GM18511 (cell line): ENCODE data around the gene ERLIN1.

Experiments used
- ATAC-seq: cut with Tn5 transposase; IDR thresholded peaks from one replicate; pipeline ENCODE4 v1.9.1; 2021; ENCODE audit warnings: mild to moderate bottlenecking, moderate library complexity; ENCODE audit not compliant: unreplicated experiment

The ERLIN1 gene

DNA sequence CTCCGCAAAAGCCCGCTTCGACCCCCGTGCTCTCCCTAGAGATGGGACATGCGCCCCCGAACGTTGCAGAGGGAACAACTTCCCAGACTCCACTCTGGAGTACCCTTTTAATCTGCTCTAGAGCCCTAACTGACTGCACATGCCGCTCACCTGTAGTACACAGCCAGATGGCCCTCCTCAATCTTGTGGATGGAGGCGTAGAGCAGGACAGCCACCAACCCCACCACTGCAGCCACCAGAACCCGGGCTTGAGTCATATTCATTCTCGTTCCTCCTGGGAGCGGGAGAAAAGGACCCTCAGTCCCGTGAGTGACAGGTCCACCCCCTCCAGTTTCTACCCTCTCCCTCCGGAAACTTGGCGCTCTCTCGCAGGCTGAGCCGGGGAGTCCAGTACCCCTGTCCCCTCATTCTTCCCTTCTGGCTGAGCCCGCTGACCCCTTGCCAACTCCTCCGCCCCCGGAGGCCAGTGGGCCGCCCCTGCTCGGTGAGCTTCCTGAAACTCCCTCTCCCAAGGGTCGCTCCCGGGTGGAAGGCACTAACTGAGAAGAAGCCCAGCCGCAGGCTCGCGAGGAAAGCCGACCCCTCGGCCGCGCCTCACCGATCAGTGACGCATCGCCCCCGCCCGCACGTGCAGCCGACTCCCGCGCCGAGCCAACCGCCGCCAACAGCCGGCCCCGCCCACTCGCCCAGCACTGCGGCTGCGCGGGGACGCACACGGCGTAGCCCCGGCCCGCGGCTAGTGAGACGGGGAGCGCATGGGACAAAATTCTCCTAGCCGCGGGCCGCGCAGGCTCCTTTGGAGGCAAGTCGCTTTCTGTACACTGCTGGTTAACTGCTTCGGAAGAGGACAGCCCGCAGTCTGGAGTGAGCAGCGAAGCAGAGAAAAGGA lies at the start of gene ERLIN1:
ERLIN1 (minus strand) TSS at position 666 of the 889 bp plus-strand sequence; CDS start at position 263, 403 bp downstream.
- ATAC-seq = peak; percentile 89

DNA sequence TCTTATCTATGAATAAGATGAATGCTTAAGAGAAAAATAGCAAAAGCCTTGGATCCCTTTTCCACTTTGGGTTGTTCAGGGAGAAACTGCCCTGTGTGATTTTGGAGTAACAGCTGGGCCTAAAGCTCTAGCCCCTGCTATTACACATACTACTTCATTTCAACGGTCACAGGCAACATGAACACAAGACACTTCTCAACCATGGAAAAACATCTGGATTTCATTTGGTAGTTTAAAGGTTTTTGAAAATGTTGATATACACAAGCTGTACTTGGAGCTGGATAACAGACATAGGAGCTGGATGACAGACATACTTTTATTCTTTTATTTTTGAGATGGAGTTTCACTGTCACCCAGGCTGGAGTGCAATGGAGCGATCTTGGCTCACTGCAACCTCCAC lies 46.3 kb upstream of the ERLIN1 start:
- no peak for ATAC-seq

DNA sequence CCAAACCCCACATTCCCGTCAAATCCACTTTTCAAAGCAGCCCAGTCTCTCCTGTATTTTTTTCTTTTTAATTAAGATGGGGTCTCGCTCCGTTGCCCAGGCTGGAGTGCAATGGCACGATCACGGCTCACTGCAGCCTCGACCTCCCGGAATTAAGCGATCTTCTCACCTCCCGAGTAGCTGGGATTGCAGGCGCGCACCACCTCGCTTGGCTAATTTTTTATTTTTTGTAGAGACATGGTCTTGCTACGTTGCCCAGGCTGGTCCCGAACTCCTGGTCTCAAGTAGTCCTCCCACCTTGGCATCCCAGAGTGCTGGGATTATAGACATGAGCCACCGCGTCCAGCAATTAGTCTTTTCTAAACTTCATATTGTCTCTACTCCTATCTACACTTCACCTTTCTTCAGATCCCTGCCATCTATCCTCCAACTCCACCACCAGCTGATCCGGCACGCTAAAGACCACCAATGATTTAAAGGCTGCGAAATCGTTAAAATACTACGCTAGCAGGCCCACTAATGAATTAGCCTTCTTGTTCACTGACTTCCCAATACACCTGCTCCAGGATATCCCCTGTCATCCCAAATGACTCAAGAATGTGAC lies 44.1 kb upstream of the ERLIN1 start:
- no peak for ATAC-seq

DNA sequence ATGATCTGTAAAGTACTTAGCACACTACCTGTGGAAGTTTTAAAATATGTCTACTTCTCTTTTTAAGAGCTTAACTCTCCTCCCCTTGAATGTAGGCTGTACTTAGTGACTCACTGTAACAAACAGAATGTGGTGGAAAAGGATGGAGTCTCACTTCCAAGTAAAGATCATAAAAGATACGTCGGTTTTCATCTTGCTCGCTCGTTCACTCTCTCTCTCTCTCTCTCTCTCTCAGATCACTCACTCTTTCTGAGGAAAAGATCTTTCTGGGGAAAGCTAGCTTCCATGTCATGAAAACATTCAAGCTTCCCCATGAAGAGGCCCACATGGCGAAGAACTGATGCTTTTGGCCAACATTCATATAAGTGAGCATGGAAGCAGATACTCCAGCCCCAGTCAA lies 38.0 kb upstream of the ERLIN1 start:
- no peak for ATAC-seq

DNA sequence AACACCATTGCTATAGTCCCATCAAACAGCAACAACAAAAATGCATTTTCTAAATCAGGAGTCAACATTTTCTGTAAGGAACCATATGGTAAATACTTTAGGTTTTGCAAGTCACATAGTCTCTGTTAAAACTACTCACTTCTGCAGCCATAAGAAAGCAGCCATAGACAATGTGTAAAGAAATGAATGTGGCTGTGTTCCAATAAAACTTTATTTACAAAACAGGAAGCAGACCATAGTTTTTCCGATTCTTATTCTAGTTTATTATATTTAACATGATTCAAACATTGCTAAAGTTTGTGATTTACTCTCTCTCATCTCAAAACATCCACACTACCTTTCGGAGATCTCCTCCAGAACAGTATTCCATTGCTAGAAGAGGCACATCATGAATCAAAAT lies 36.7 kb upstream of the ERLIN1 start:
- ATAC-seq = no peak

DNA sequence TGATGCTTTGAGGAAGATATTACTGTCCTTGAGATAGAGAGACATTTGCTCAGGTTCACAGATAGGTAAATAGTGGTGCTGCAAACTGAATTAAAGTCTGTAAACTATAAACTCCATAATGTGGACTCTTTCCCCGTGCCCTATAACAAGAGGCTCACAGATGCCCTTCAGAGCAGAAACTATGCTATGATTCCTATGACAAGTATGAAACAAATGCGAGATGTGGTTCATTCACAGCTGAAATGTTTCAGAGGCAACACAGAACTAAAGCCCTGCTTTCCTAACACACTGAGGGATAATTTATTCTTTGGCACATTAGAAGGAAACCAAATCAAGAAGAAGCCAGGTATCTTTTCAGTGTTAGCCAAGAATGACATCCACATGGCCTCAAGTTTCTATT lies 30.2 kb upstream of the ERLIN1 start:
- ATAC-seq = no peak

DNA sequence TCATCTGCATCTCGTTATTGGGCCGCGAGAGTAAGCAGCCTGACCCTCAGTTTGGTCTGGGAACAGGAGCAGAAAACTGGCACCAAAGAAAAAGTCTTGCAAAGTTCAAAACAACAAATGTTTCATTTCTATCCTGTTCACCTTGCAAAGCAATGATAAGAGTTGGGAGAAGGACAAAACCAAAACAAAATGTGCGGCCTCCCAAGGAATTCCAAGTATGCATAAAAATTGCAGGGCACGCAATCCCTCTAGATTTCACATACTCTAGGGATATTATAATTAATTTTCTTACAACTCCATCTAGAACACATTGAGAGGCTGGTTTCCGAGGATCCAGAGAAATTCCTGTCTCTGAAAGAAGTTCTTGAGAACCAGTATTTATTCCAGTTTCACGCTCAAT lies 23.5 kb upstream of the ERLIN1 start:
- no peak for ATAC-seq

DNA sequence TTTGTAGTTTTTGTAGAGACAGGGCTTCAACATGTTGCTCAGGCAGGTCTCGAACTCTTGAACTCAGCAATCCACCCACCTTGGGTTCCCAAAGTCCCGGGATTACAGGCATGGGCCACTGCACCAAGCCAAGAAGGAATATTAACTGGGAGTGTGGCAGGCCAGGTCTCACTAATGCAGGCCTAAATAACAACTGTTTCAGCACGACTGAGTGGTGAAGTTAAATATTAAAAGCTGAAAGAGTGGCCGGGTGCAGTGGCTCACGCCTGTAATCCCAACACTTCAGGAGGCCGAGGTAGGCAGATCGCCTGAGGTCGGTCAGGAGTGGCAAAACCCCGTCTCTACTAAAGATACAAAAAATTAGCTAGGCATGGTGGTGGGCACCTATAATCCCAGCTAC lies 22.4 kb upstream of the ERLIN1 start:
- ATAC-seq = no peak

DNA sequence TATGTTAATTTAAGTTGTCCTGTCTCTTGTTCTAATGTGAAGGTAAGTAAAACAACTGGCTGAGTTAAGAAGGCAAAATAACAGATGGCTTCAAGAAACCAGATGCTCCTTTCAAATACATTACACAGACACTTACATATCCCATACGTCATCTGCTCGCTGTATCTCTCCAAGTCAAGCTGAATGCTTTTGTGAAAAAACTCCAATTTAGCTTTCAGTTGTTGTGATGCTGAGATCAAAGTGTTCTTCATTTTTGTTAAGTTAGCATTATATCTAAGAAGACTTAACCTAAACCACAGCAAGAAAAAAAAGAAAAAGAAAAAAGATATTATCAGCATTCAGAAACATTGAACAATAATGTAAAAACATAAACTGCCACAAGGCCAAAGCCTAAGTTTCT lies 18.5 kb upstream of the ERLIN1 start:
- ATAC-seq = no peak

DNA sequence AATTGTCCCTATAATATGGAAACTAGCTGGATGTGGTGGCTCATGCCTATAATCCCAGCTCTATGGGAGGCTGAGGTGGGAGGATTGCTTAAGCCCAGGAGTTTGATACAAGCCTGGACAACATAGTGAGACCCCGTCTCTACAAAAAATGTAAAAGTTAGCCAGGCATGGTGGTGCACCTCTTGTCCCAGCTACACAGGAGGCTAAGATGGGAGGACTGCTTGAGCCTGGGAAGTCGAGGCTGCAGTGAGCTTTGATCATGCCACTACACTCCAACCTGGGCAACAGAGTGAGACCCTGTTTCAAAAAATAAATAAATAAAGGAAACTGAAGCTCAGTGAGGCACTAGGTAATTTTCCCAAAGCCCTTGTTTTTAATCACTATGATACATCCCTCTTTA lies 15.7 kb upstream of the ERLIN1 start:
- ATAC-seq = no peak

DNA sequence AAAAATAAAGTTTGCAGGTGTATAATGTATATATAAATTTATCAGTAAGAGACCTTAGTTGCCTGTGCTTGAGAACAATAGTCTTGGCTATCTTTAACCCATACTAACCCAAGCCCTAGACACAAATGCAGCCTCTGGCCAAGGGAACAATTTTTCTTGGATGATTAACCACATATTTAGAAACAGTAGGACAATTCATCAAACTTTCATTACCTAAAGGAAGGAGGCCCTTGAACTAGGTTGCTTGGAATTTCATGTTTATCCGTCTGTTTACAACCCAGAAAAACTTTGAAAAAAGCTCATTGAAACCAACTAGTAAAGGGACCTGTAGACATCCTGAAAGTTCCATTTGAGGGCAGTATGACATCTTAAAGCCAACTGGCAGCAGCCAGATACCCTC lies 8.9 kb upstream of the ERLIN1 start:
- ATAC-seq = no peak

DNA sequence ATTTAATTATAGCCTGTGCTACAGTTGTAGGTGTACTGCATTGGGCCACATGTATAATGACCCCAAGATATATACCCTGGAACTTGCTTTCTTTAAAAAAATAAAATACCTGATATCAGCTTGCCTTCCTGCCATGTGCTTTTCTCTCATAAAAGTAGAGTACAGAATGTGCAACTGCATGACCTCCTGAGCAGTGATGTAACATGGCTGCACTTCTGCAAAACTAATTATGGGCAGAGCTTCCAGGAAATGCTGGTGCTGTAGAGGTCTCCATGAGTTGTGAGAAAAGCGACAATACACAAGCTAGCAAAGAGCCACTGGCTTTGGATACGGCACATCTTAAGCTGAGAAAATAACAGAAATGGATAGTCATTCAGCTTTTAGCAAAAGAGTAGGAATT lies 6.5 kb upstream of the ERLIN1 start:
- no peak for ATAC-seq

DNA sequence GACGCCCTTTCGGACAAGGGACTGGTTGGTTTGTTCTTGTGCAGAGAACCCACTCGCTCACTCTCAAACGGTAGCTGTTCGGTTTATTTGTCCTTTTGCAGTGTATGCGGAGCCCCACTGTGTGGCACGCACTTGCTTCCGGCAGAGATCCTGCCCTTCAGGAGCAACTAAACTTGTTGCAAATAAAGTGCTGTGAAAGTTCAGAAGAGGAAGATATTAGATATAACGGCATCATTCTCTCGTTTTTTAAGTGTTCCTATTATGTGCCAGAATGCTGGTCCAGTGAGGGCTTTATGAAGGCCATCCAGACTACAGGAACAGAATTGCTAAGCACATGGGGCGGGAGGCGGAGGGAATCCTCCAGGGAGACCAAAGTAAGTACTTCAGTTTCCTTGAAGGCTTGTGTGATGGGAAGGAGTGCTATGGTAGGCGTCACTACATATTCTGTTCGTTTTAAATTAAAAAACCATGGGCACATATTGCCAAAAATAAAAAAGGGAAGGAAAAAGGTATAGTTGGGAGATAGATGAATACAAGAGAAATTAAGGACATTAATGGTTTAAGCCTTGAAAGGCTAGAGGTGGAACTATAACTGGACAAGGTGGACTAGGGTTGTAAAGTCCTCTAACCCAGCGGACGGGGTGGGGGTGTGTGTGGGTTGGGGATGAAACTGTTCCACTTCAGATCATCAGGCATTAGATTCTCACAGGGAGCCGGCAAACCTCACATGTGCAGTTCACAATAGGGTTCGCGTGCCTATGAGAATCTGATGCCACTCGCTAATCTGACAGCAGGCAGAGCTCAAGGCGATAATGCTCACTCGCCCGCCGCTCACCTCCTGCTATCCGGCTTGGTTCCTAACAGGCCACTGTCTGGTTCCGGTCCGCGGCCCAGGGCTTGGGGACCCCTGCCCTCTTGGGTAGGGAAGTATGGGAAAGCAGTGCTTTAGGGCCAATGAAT lies 704 bp upstream of the ERLIN1 start:
- peak; percentile 60 for ATAC-seq

DNA sequence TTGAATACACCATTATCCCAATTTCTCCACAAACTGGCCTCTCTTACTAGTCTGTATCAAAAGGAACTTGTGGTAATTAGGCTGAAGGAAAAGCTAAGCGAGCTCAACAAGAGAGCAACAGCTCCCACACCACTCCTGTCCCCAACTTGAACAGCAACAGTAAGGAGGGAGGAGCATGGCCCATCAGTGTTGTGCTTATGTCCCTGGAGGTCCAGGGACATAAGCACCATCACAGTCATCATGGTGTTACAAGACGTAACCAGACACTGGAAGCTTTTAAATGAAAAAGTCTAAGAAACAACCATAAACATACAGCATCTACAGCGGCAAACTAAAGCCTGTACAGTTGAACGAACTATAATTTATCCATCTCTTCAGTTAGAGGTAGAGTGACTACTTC lies 989 bp downstream of the ERLIN1 start:
- no peak for ATAC-seq

DNA sequence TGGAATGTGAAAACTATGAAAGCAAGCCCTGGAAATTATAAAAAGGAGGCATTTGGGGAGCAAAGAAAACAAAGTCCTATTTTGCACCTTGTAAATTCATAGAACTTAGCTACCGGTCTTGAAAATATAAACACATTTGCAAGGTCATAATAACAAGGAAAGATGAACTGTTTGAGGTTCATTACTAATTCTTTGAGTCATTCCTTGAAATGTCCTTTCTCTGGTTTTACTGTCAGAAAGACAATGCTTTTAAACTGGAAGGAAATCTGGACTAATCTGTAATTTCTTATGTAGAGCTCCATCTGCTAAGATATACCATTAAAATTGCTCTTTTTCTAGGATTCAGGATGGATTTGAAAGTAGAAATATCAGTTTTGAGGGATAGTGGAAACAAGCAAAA lies 1.4 kb downstream of the ERLIN1 start:
- no peak for ATAC-seq

DNA sequence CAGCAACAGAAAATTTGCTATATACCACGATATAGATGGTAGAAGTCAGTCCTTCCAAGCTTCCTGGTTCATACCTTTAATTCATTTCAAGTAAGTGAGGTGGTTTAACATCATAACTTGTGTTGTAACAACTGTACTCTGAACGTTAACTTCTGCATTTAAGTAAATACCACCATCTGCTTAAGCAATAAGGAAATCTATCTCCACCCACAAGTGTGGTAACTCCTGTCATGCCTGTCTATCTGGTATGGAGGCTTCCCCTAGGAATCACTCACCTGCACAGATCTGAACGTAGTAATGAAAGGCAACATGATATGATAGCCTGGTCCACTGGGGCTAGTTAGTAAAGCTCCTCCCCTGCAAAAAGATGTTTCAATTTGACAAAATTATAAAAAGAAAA lies 2.3 kb downstream of the ERLIN1 start:
- no peak for ATAC-seq

DNA sequence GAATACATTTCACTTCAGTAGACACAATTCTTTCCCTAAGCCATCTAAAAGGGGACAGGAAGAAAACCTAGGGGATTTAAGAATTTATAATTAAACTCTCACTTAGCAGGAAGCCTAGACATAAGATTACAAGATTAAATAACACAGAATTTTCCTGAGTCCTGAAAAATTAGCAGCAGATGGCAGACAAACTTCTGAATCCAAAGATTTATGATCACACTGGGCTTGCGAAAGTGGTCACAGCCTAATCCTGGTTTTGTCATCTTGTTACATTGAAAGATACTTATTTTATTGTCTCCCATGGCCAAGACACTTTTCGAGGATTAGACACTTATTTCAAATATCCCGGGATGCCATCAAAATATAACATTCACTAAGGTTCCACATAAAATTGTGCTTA lies 2.9 kb downstream of the ERLIN1 start:
- no peak for ATAC-seq

DNA sequence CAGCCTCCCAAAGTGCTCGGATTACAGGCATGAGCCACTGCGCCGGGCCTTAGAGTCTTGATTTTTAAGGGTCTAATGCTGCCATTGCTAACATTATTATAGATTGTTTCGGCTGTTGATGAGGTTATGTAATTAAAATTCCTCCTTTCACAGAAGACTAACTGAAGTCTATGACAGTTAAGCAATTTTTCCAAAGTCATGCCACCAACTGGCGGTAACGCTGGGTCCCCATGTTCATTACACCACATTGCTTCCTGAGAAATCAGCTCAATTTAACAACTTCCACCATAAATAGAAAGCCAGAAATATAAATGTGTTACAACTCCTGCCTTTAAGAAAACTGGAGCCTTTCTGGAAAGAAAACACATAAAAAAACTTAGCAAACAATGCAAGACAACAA lies 3.5 kb downstream of the ERLIN1 start:
- no peak for ATAC-seq

DNA sequence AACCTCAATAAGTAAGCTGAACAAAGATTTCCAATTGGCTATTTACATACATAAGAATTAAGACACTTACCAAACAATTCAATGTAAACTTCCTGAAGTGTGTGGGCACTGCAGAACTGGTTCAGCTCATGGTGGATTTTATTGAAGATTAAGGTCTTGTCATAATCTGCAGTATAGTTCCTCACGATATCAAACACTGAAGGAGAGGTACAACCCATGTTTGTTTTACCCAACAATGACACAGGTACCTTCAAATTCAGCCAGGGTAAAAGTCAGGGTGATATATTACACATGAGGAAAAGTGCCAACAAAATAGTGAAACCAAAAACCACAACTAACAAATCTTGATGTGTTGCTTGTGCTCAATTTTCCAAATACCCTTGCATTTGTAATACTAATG lies 10.0 kb downstream of the ERLIN1 start:
- ATAC-seq = no peak

DNA sequence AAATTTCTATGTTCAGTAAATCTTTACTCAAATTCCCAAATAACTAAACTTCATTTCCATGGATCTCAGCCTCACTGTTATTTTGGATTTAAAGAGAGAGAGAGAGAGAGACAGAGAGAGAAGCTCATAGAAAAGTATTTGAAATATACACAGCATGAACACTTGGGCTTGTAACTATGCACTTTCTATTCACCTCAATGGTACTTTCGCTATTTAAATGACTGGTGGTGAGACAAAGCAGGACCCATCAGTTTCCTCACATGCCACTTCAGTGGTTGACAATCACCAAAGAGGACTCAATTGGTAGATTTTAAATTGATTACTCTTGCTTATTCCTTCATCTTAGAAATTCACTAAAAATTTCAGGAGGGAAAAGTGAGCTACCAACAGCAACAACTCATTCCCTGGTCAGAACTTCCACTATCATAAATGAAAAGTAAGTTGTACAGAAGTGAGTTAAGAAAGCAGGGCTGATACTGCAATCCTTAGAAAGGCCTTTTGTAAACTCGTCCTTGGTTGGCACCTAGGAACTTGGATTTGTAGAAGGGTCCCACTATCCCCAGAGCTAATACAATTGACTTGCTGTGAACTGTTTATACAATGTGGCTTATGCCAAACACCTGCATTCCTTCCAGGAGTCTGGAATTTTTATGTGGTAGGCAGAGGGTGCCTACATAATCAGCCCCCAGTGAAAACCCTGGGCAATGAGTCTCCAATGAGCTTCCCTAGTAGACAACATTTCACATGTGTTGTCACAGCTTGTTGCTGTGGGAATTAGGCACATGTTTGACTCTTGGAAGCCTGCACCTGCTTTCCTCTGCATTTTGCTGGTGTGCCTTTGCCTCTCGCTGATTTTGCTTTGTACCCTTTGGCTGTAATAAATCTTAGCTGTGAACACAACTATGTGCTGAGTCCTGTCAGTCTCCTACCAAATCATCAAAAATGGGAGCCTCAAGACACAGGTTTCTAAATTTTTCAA lies 10.8 kb downstream of the ERLIN1 start:
- ATAC-seq = peak; percentile 84
